Measurements from ENCODE around the gene VIT.
"Not testable (repeated sequence)": the region's sequence is repeated elsewhere in the genome, so short reads cannot be mapped to it uniquely, and the experiment has no call there.

The VIT gene

DNA sequence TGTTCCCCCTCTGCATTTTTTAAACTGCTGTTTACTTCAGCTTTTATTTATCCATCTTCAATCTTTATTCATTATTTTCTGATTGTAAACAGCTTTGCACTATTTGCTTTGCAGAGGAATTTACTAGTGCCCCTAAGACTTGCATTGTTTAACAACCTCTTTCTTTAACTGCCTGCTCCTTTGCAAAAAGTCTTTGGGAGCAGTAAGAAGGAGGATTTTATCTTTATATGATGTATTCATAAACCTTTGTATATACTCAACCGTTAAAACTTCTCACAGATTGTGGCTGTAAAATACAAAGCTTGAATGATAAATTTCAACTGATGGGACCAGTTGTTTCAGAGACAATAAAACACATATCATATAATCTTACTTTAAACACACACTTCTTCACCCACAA, 20.1 kb upstream of the VIT start:
- H3K4me3 ChIP-seq (ENCODE audit: control insufficient read depth, low read depth, low read length) = no peak overlapping the region
- TF ChIP-seq CTCF (IDR thresholded peaks at IDR 0.05; ENCODE audit: control insufficient read depth, insufficient read depth, low read depth, low read length, missing control alignments) = no peak
- no peak for DNase-seq (ENCODE audit: low read depth)

DNA sequence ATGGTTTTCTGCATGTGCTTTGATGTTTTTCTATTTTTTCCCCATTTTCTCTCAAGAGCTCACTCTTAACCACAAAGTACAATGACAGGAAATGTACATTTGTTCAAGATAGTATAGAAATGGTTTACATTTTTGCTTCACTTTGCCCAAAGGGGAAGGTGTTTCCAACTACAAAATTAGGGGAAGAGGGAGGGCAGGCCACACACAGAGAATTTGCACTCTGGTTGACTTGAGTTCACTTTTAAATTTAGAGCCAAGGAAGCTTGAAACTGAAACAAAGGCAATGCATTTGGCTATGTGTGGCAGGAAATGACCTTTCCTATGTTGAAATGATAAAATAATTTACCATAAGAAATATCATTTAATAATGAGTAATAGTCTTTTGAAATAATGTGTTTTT, 19.1 kb upstream of the VIT start:
- H3K4me3 ChIP-seq (ENCODE audit: control insufficient read depth, low read depth, low read length) = no peak overlapping the region
- no peak for DNase-seq (ENCODE audit: low read depth)
- no peak for TF ChIP-seq CTCF (IDR thresholded peaks at IDR 0.05; ENCODE audit: control insufficient read depth, insufficient read depth, low read depth, low read length, missing control alignments)

GRCh38 chr2:36677996-36678605, 18.4 kb upstream of the VIT start:
- no peak for TF ChIP-seq CTCF (IDR thresholded peaks at IDR 0.05; ENCODE audit: control insufficient read depth, insufficient read depth, low read depth, low read length, missing control alignments)
- no peak for DNase-seq (ENCODE audit: low read depth)
- H3K4me3 ChIP-seq (ENCODE audit: control insufficient read depth, low read depth, low read length) = no peak overlapping the region

- TF ChIP-seq CTCF (IDR thresholded peaks at IDR 0.05; ENCODE audit: control insufficient read depth, insufficient read depth, low read depth, low read length, missing control alignments) = no peak
- no peak for DNase-seq (ENCODE audit: low read depth)
Measured at GRCh38 chr2:36678856-36679255, 17.7 kb upstream of the VIT start.

DNA sequence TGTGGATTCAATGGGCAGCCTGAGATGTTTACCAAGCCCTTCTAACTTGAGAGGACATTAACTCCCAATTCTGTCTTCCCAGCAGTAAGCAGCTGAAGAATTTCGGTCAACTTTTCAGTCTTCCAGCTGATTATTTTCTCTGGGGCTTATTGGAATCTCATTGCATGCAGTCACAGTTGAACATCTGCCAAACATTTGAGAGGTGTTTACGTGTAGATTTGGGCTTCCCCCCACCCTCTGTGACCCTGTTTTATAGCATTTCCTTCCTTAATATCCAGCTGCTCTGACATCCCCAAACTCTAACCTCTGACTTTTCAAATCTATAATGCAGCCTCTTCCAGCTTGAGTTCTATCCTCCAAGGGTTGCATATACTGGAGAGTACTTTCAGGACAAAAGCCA, 16.5 kb upstream of the VIT start:
- no peak for DNase-seq (ENCODE audit: low read depth)
- H3K4me3 ChIP-seq (ENCODE audit: control insufficient read depth, low read depth, low read length) = no peak overlapping the region
- no peak for TF ChIP-seq CTCF (IDR thresholded peaks at IDR 0.05; ENCODE audit: control insufficient read depth, insufficient read depth, low read depth, low read length, missing control alignments)

More at GRCh38 chr2:36678856-36679255, 17.7 kb upstream of the VIT start:
- no peak overlapping the region for H3K4me3 ChIP-seq (ENCODE audit: control insufficient read depth, low read depth, low read length)

DNA sequence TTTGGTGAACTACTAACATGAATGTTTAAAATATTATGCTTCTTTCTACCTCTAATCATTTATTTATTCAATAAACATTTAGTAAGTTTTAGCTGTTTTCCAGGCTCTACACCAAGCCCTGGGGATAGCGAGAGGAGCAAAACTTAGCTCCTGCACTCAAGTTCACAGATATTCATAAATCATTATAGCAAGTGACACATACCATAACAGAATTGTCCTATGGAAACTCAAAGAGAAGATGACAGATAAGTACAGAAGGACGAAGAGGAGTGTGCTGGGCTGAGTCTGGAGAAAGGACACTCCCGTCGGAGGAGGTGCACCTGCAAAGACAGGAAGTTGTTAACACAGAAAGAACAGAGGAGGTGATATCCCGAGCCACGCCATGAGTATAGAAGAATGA, 13.9 kb upstream of the VIT start:
- DNase-seq (ENCODE audit: low read depth) = no peak
- no peak overlapping the region for H3K4me3 ChIP-seq (ENCODE audit: control insufficient read depth, low read depth, low read length)
- no peak for TF ChIP-seq CTCF (IDR thresholded peaks at IDR 0.05; ENCODE audit: control insufficient read depth, insufficient read depth, low read depth, low read length, missing control alignments)

DNA sequence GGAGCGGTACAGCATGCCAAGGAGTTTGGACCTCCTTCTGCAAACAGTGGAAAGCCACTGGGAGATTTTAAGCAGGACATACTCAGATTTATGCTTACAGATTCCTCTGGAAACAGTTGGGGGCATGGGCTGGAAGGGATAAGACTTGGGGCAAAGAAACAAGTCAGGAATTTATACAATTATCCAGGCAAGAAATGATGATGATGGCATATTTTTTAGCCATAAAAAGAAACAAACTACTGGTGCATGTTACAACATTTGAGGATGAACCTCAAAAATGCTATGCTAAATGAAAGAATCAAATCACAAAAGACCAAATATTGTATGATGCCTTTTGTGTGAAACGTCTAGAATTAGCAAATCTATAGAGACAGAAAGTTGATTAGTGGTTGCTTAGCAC, 13.5 kb upstream of the VIT start:
- TF ChIP-seq CTCF (IDR thresholded peaks at IDR 0.05; ENCODE audit: control insufficient read depth, insufficient read depth, low read depth, low read length, missing control alignments) = no peak
- DNase-seq (ENCODE audit: low read depth) = no peak
- no peak overlapping the region for H3K4me3 ChIP-seq (ENCODE audit: control insufficient read depth, low read depth, low read length)

DNA sequence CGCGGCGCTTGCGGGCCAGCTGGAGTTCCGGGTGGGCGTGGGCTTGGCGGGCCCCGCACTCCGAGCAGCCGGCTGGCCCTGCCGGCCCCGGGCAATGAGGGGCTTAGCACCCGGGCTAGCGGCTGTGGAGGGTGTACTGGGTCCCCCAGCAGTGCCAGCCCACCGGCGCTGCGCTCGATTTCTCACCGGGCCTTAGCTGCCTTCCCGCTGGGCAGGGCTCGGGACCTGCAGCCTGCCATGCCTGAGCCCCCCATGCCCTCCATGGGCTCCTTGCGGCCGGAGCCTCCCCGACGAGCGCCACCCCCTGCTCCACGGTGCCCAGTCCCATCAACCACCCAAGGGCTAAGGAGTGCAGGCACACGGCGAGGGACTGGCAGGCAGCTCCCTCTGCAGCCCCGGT, 8.2 kb upstream of the VIT start:
- not testable (repeated sequence) for DNase-seq (ENCODE audit: low read depth); H3K4me3 ChIP-seq (ENCODE audit: control insufficient read depth, low read depth, low read length)

DNA sequence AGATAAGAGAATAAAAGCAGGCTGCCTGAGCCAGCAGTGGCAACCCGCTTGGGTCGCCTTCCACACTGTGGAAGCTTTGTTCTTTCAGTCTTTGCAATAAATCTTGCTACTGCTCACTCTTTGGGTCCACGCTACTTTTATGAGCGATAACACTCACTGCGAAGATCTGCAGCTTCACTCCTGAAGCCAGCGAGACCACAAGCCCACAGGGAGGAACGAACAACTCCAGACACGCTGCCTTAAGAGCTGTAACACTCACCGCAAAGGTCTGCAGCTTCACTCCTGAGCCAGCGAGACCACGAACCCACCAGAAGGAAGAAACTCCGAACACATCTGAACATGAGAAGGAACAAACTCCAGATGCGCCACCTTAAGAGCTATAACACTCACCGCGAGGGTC, 7.5 kb upstream of the VIT start:
- not testable (repeated sequence) for H3K4me3 ChIP-seq (ENCODE audit: control insufficient read depth, low read depth, low read length); DNase-seq (ENCODE audit: low read depth)

All from AG09309 (cell line).